Heart left ventricle (tissue), 16 donors: ENCODE data around the gene SGSM2. TPM values are rescaled to one million over a fixed set of nuclear protein-coding genes. Genes with fewer than 3 reads are reported as not detected.

Source experiments
- ATAC-seq, 4 donors: fragments of 200-7000 bp; cut with Tn5 transposase; one replicate each; pipeline ENCODE4 v1.9.1; 2020 to 2022; ENCODE audit warnings: moderate library complexity in 4 of 4, mild to moderate bottlenecking in 3 of 4, moderate number of reproducible peaks in 1 of 4
- DNase-seq, 5 donors: peaks; one replicate each; pipeline ENCODE4 v3.0.0-alpha.2; 2020
- H3K27ac ChIP-seq, 12 donors: fragments of 200-600 bp; sonication (generic) in 4 of 12; one replicate each; pipeline versions ENCODE4 v1.5.0 to v1.8.0; 2016 to 2022; ENCODE audit warnings: mild to moderate bottlenecking in 2 of 12
- H3K27me3 ChIP-seq, 9 donors: fragments of 200-600 bp; sonication (generic) in 2 of 9; one replicate each; pipeline versions ENCODE4 v1.5.1 to v1.8.0; 2016 to 2022; ENCODE audit warnings: mild to moderate bottlenecking in 3 of 9
- H3K36me3 ChIP-seq, 9 donors: fragments of 200-600 bp; sonication (generic) in 2 of 9; one replicate each; pipeline versions ENCODE4 v1.5.0 to v1.8.0; 2018 to 2022; ENCODE audit warnings: mild to moderate bottlenecking in 2 of 9
- H3K4me1 ChIP-seq, 12 donors: fragments of 200-600 bp; sonication (generic) in 4 of 12; one replicate each; pipeline versions ENCODE4 v1.5.0 to v1.8.0; 2016 to 2022; ENCODE audit warnings: mild to moderate bottlenecking in 3 of 12
- H3K4me3 ChIP-seq, 12 donors: fragments of 200-600 bp; sonication (generic) in 4 of 12; one replicate each; pipeline versions ENCODE4 v1.5.0 to v1.8.0; 2017 to 2022; ENCODE audit warnings: mild to moderate bottlenecking in 9 of 12, moderate library complexity in 4 of 12
- H3K9me3 ChIP-seq, 12 donors: fragments of 200-600 bp; sonication (generic) in 4 of 12; one replicate each; pipeline versions ENCODE4 v1.5.0 to v1.8.0; 2016 to 2022; ENCODE audit warnings: mild to moderate bottlenecking in 1 of 12
- CTCF ChIP-seq, 12 donors: fragments of 200-600 bp; sonication (generic) in 4 of 12; IDR thresholded peaks; one replicate each; pipeline versions ENCODE4 v1.5.0 to v1.8.0; 2018 to 2022; ENCODE audit warnings: antibody characterized with exemption in 12 of 12, mild to moderate bottlenecking in 5 of 12
- POLR2A ChIP-seq, 2 donors: fragments of 450-650 bp; IDR thresholded peaks; one replicate each; pipeline ENCODE4 v1.6.1; 2017; ENCODE audit warnings: antibody characterized with exemption in 2 of 2, mild to moderate bottlenecking in 2 of 2, moderate library complexity in 2 of 2
- WGBS, 4 donors: extraction: QIAGEN DNeasy Blood & Tissue Kit in 2 of 4; methylation state at CpG; one replicate each; pipeline versions ENCODE4 v1.1.5 to v1.1.7; 2013 to 2018; 5-methylcytosine and 5-hydroxymethylcytosine counted together
- intact Hi-C, 10 donors: fragments of 100-400 bp; cut with DNase I; formaldehyde crosslinking; loops; one replicate each; pipeline versions ENCODE4 v1.11.1 to v1.14.2; 2022
- polyA plus RNA-seq, 2 donors: library from polyadenylated mRNA; stranded (reverse); fragments of 200-250 nt; gene quantifications; one replicate each; pipeline ENCODE4 v1.2.3, GENCODE V29; 2013
- total RNA-seq, 9 donors: library from RNA; depleted of rRNA in 2 of 9; stranded (reverse); fragments of >200 nt in 2 of 9; fragmentation: NEBNext Ultra II Directional in 3 of 9; extraction: Animal tissue kit (Norgen Biotek cat#: 25700) in 3 of 9; gene quantifications; one replicate each; pipeline versions ENCODE4 v1.1.0 to v1.2.4, GENCODE V29; 2016 to 2023
- donor health status: ischemic (EF 13 %, LVEDD 7.1; RV severe dilation, severe dysfunction).
- donor health status: healthy with polysubstance abuse.
- donor health status: DM: no; HTN: yes; CAD: no.
- donor health status: DM: no; HTN: no; CAD: no.
- donor health status: ischemic (EF 25% LVEDD 6.9; RV normal size, moderate dysfunction).
- donor health status: ischemic (EF 25% LVEDD 5.7; RV mildly dilated, moderate dysfunction).
- donor health status: healthy.
- donor health status: DM: yes; HTN: yes; CAD: no.
- donor health status: ischemic (EF 35%, LVEDD 5.7; RV mildly dilated, moderate dysfunction).
- donor health status: nonischemic (EF 11% LVEDD 7.7; RV severe dilation, severe dysfunction).
- donor health status: DM: yes; HTN: yes; CAD: no.
- donor health status: PGD.
- donor health status: ischemic (EF 29% LVEDD 5.4; RV normal size, mild dysfunction).
- donor health status: nonischemic (EF 23%, LVEDD 6.1; RV moderate dilation, normal function).

The SGSM2 gene
- total and polyA plus RNA-seq, 11 donors: 17.0 to 35.1 (median 22.3) TPM

GRCh38 chr17:2418572-2418971 is 81.3 kb downstream of the SGSM2 start:
- no peaks in the 10 kb centered on the region for H3K27me3 ChIP-seq
- peak overlapping the region in 3 of 12 donors; percentile 14 to 29 (median 26) for H3K4me3 ChIP-seq
- intact Hi-C loops: no loop called here
- TF ChIP-seq CTCF (IDR thresholded peaks at IDR 0.05): no peak
- no peaks in the 10 kb centered on the region for H3K9me3 ChIP-seq
- H3K36me3 ChIP-seq: peaks cover 0 to 48% (median 30%) of the 10 kb centered on the region in 9 donors
- ATAC-seq (peak in 3 of 4 donors; percentile 32 to 54 (median 33)), DNase-seq (no peak)
- peaks cover 0 to 28% (median 8%) of the 10 kb centered on the region in 12 donors for H3K4me1 ChIP-seq
- H3K27ac ChIP-seq: peak overlapping the region in 11 of 12 donors; percentile 3 to 76 (median 61)
- WGBS, 4 donors: 50 to 66% (median 53%) methylated on average over 6 to 7 of the region's 7 CpGs

- no peak for TF ChIP-seq POLR2A (IDR thresholded peaks at IDR 0.05)
- no peak for TF ChIP-seq CTCF (IDR thresholded peaks at IDR 0.05)
- WGBS, 4 donors: 81 to 89% (median 82%) methylated on average over 6 of the region's 6 CpGs
- Histone ChIP-seq H3K9me3 (no peaks in the 10 kb centered on the region), H3K27me3 (no peaks in the 10 kb centered on the region), H3K27ac (peak overlapping the region in 8 of 12 donors; percentile 56 to 76 (median 67)), H3K4me1 (peaks cover 0 to 28% (median 8%) of the 10 kb centered on the region in 12 donors), H3K36me3 (peaks cover 0 to 41% (median 30%) of the 10 kb centered on the region in 9 donors), H3K4me3 (peak overlapping the region in 1 of 12 donors; percentile 14)
- DNase-seq (no peak), ATAC-seq (peak; percentile 10 to 46 (median 29))
- intact Hi-C loops: no loop called here
Measured at GRCh38 chr17:2419486-2419885, 82.2 kb downstream of the SGSM2 start.

GRCh38 chr17:2420176-2420575 is 82.9 kb downstream of the SGSM2 start:
- intact Hi-C loops: loop anchor here in 1 of 10 donors (10.0 kb wide), 1 partner anchor 265 kb away; no protein-coding TSS in a partner anchor
- H3K36me3 ChIP-seq: peaks cover 0 to 39% (median 25%) of the 10 kb centered on the region in 9 donors
- TF ChIP-seq POLR2A (IDR thresholded peaks at IDR 0.05): no peak
- TF ChIP-seq CTCF (IDR thresholded peaks at IDR 0.05): no peak
- H3K4me3 ChIP-seq: no peak overlapping the region
- H3K4me1 ChIP-seq: peaks cover 0 to 28% (median 8%) of the 10 kb centered on the region in 12 donors
- 55 to 72% (median 63%) methylated on average over 12 of the region's 12 CpGs for WGBS, 4 donors
- no peaks in the 10 kb centered on the region for H3K9me3 ChIP-seq
- no peak for ATAC-seq
- H3K27ac ChIP-seq: peak overlapping the region in 2 of 12 donors; percentile 61 to 67
- no peaks in the 10 kb centered on the region for H3K27me3 ChIP-seq
- DNase-seq: no peak

GRCh38 chr17:2421315-2422147 is 84.2 kb downstream of the SGSM2 start:
- ATAC-seq (peak in 2 of 4 donors; percentile 10 to 39), DNase-seq (no peak)
- Histone ChIP-seq H3K36me3 (peaks cover 0 to 41% (median 30%) of the 10 kb centered on the region in 9 donors), H3K27ac (peak overlapping the region in 1 of 12 donors; percentile 34), H3K4me3 (no peak overlapping the region), H3K9me3 (no peaks in the 10 kb centered on the region), H3K4me1 (peaks cover 0 to 18% (median 3%) of the 10 kb centered on the region in 12 donors), H3K27me3 (no peaks in the 10 kb centered on the region)
- intact Hi-C loops: loop anchor here in 1 of 10 donors (10.0 kb wide), 1 partner anchor 263 kb away; no protein-coding TSS in a partner anchor
- TF ChIP-seq POLR2A (IDR thresholded peaks at IDR 0.05): no peak
- TF ChIP-seq CTCF (IDR thresholded peaks at IDR 0.05): peak in 2 of 12 donors; percentile 14 to 19
- WGBS, 4 donors: 71 to 81% (median 73%) methylated on average over 27 of the region's 27 CpGs
